Ovary (tissue), 9 donors: ENCODE results near the gene CHCHD6. TPM values are rescaled to one million over a fixed set of nuclear protein-coding genes. Genes with fewer than 3 reads are reported as not detected.
A peak's percentile ranks its signal among the peaks of the same experiment; 100 is the strongest.

Experiments used
- DNase-seq, 5 donors: peaks; one replicate each; pipeline ENCODE4 v3.0.0-alpha.2; 2019 to 2020
- H3K27ac ChIP-seq, 2 donors: fragments of 200-600 bp; one replicate each; pipeline versions ENCODE4 v1.5.1 to v1.8.0; 2019 to 2022
- H3K27me3 ChIP-seq: fragments of 200-600 bp; one replicate; pipeline ENCODE4 v1.8.0; 2022
- H3K36me3 ChIP-seq: fragments of 200-600 bp; sonication (generic); one replicate; pipeline ENCODE4 v1.5.1; 2019
- H3K4me1 ChIP-seq: one replicate; pipeline ENCODE4 v1.8.1; 2013; ENCODE audit warnings: mild to moderate bottlenecking, moderate library complexity; ENCODE audit not compliant: insufficient read depth
- H3K4me3 ChIP-seq: fragments of 200-600 bp; sonication (generic); one replicate; pipeline ENCODE4 v1.5.1; 2017
- H3K9me3 ChIP-seq, 2 donors: fragments of 200-600 bp in 1 of 2; sonication (generic) in 1 of 2; one replicate each; pipeline versions ENCODE4 v1.5.1 to v1.8.1; 2013 to 2019; ENCODE audit warnings: mild to moderate bottlenecking in 1 of 2, moderate library complexity in 1 of 2
- CTCF ChIP-seq, 3 donors: fragments of 450-650 bp in 2 of 3; fragments of 200-600 bp in 1 of 3; IDR thresholded peaks; one replicate each; pipeline versions ENCODE4 v1.5.1 to v1.8.0; 2016 to 2022; ENCODE audit warnings: antibody characterized with exemption in 3 of 3, mild to moderate bottlenecking in 1 of 3
- EP300 ChIP-seq: sonication (generic); formaldehyde crosslinking; IDR thresholded peaks from one replicate; pipeline ENCODE4 v1.6.1; 2017; ENCODE audit warnings: antibody characterized with exemption
- POLR2A ChIP-seq: fragments of 450-650 bp; IDR thresholded peaks from one replicate; pipeline ENCODE4 v1.6.1; 2017; ENCODE audit warnings: antibody characterized with exemption, mild to moderate bottlenecking, moderate library complexity
- WGBS, 3 donors: extraction: QIAGEN DNeasy Blood & Tissue Kit in 1 of 3; methylation state at CpG; one replicate each; pipeline versions ENCODE4 v1.1.5 to v1.1.7; 2013 to 2017; 5-methylcytosine and 5-hydroxymethylcytosine counted together
- intact Hi-C, 4 donors: fragments of 100-400 bp; cut with DNase I; formaldehyde crosslinking; loops; one replicate each; pipeline versions ENCODE4 v1.11.0 to v1.15.1; 2022 to 2023
- polyA plus RNA-seq, 2 donors: library from polyadenylated mRNA; stranded (reverse); fragments of 200-250 nt in 1 of 2; fragments of 350-450 nt in 1 of 2; fragmentation: Illumina TruSeq in 1 of 2; extraction: RNeasy Lipid Tissue Mini Kit (QIAGEN cat#74804) in 1 of 2; gene quantifications; one replicate each; pipeline ENCODE4 v1.2.3, GENCODE V29; 2013 to 2014
- total RNA-seq, 7 donors: library from RNA; depleted of rRNA in 2 of 7; stranded (reverse); fragments of >200 nt in 2 of 7; fragmentation: NEBNext Ultra II Directional in 3 of 7; extraction: Animal tissue kit (Norgen Biotek cat#: 25700) in 3 of 7; gene quantifications; one replicate each; pipeline versions ENCODE4 v1.1.0 to v1.2.4, GENCODE V29; 2016 to 2023
- donor health status: DM: no; HTN: no; CAD: no; lungs with moderate emphysema.
- donor health status: DM: no; HTN: no; CAD: no.
- donor health status: Bipolar disorder and iron deficiency.
- donor health status: DM: yes; HTN: yes; CAD: no.
- donor health status: DM: no; HTN: no; CAD: no.
- donor health status: DM: yes; HTN: yes; CAD: no.

Gene CHCHD6
- total and polyA plus RNA-seq, 9 donors, result 8.5 to 24.6 (median 19.5) TPM

- DNase-seq, result no peak
- 87 to 91% (median 87%) methylated on average over 15 of the region's 15 CpGs for WGBS, 3 donors
- Histone ChIP-seq H3K36me3 (no peaks in the 10 kb centered on the region), H3K9me3 (no peaks in the 10 kb centered on the region), H3K27ac (no peak overlapping the region), H3K27me3 (no peaks in the 10 kb centered on the region), H3K4me3 (no peak overlapping the region), H3K4me1 (no peaks in the 10 kb centered on the region)
- intact Hi-C loops, result loop anchor here in 1 of 4 donors (10.0 kb wide), 1 partner anchor 142 kb away; the partner anchor contains the start of gene CHST13
- no peak for TF ChIP-seq CTCF (IDR thresholded peaks at IDR 0.05)
- no peak for TF ChIP-seq POLR2A
- no peak for TF ChIP-seq EP300
These were observed 37.1 kb upstream of the CHCHD6 start for GRCh38 chr3:126666658-126667528.

- Histone ChIP-seq H3K27me3 (no peaks in the 10 kb centered on the region), H3K4me3 (no peak overlapping the region), H3K9me3 (no peaks in the 10 kb centered on the region), H3K4me1 (no peaks in the 10 kb centered on the region), H3K27ac (no peak overlapping the region), H3K36me3 (no peaks in the 10 kb centered on the region)
- intact Hi-C loops, result loop anchor here in 1 of 4 donors (10.0 kb wide), 1 partner anchor 143 kb away; the partner anchor contains the start of gene CHST13
- DNase-seq, result peak in 1 of 5 donors; percentile 7
- 87 to 90% (median 88%) methylated on average over 15 of the region's 15 CpGs for WGBS, 3 donors
- TF ChIP-seq CTCF (IDR thresholded peaks at IDR 0.05), result no peak
These were observed 36.2 kb upstream of the CHCHD6 start for GRCh38 chr3:126667631-126668449.

GRCh38 chr3:126668450-126669401 lies 35.3 kb upstream of the CHCHD6 start:
- H3K36me3 ChIP-seq, result no peaks in the 10 kb centered on the region
- H3K4me3 ChIP-seq, result no peak overlapping the region
- intact Hi-C loops, result loop anchor here in 1 of 4 donors (10.0 kb wide), 1 partner anchor 144 kb away; the partner anchor contains the start of gene CHST13
- no peak for TF ChIP-seq EP300
- TF ChIP-seq POLR2A, result no peak
- TF ChIP-seq CTCF (IDR thresholded peaks at IDR 0.05), result no peak
- H3K27me3 ChIP-seq, result no peaks in the 10 kb centered on the region
- no peaks in the 10 kb centered on the region for H3K4me1 ChIP-seq
- WGBS, 3 donors, result 87 to 89% (median 89%) methylated on average over 13 of the region's 13 CpGs
- H3K27ac ChIP-seq, result no peak overlapping the region
- no peaks in the 10 kb centered on the region for H3K9me3 ChIP-seq
- DNase-seq, result no peak
